Cerebellar nuclear complex (tissue), 1 donor: ENCODE measurements around the gene TIMM9.
"Not testable (repeated sequence)": the region's sequence is repeated elsewhere in the genome, so short reads cannot be mapped to it uniquely, and the experiment has no call there.

Source experiments
- DNase-seq, 2 experiments: peaks; one replicate each; lab custom pipeline; 2025; lab: John Stamatoyannopoulos, UW

Gene TIMM9

GRCh38 chr14:58427281-58428117 is at the start of gene TIMM9, which contains the start of gene KIAA0586:
TSS of gene TIMM9 (minus strand) at chr14:58427531. CDS start at chr14:58411945, 15,586 bp downstream.
TSS of gene KIAA0586 (plus strand) at chr14:58427719. CDS start at chr14:58428265, 546 bp downstream.
- peak; percentile 20 to 78 for DNase-seq

DNA sequence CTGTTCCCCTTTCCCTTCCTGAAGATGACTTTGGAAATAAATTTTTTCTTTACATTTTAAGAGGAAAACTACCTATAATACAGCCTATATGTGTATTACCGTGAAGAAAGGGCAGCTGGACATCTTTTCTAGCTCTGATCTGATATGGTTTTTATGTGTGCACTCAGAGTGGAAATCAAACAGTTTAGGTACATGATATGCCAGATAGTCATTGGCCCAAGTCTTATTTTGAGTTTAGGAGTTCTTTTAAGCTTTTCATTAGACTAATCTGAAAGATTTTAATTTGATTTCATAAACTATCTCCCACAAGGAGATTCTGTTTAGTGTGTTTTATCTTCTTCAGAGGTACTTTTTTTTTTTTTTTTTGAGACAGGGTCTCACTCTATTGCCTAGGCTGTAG is 49.0 kb upstream of the TIMM9 start:
- DNase-seq = no peak

DNA sequence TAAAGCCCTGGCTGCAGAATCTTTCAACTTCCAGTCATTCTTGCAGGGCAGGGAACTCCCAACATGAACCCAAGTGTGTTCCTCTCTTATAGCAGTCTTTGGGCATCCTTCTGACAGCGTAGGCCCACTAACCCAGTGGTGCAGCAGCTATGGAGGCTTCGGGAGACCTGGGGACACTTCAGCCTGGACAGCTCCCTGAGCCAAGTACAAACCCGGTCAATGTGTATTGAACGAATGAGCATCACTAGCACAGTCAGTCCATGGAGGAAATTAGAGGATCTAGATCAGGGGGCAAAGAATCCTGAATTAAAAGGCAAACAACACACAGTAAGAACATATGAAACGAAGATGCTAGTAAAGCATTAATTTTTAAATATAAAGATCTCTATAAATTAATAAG is 42.0 kb upstream of the TIMM9 start:
- no peak for DNase-seq

DNA sequence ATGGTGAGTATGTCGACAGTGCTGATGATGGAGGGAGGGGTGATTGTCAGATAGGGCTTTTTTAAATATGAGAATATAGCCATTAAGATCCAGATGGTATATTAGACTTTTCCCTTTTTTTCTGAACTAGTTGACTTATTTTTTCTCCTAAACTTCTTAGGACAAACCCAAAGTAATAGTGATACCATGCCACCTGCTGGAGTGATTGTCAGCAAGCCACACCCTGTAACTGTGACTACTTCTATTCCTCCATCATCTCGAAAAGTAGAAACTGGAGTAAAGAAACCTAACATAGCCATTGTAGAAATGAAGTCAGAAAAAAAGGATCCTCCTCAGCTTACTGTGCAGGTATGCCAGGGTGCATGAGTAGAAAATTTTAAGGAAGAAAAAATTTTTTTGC is 40.2 kb upstream of the TIMM9 start:
- no peak for DNase-seq

- DNase-seq = no peak
Measured at GRCh38 chr14:58466459-58466858, 39.1 kb upstream of the TIMM9 start.

- DNase-seq = no peak
Measured at GRCh38 chr14:58465421-58465820, 38.1 kb upstream of the TIMM9 start.

- DNase-seq = no peak
Measured at GRCh38 chr14:58464652-58465051, 37.3 kb upstream of the TIMM9 start.

- no peak for DNase-seq
Measured at GRCh38 chr14:58463147-58463546, 35.8 kb upstream of the TIMM9 start.

- DNase-seq = no peak
Measured at GRCh38 chr14:58460772-58461171, 33.4 kb upstream of the TIMM9 start.

DNA sequence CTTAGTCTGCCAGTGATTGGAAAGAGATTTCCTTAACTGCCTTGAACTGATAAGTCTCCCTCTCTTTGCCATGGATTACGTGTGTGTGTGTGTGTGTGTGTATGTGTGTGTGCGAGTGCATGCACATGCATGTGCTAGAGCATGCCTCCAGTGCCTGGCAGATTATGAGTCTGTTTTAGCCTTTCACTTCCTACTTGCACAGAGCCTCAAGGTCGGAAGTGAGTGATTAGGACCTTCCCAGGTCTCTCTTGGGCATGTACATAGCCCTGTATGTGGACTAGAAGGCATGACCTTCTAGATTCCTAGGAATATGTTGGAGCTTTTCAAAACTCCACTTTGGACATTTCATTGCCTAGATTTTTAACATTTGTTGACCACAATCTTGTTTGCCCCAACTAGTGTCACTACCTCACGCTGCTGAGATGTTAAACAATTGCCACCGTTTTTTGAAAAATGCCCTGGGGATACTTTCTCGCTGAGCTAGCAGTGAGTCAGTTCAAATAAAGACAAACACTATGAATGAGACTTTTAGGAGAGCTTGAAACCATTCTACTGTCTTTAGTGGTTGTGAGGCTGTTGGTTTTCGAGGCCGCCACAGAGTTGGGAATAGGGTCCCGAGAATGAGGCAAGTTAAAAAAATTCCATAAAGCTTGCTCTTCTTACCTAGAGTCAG is 28.4 kb upstream of the TIMM9 start:
- DNase-seq = no peak

DNA sequence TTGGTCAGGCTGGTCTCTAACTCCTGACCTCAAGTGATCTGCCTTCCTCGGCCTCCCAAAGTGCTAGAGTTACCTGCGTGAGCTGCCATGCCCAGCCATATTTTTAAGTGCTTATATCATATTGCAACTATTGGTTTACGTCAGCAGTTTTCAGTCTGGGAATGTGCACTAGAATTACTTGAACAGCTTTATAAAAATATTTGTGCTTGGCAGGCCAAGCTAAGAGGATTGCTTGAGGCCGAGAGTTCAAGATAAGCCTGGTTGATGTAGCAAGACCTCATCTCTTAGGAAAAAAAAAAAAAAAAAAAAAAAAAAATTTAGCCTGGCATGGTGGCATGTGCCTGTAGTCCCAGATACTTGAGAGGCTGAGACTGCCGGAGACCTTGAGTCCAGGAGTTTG is 17.3 kb upstream of the TIMM9 start:
- DNase-seq = no peak

DNA sequence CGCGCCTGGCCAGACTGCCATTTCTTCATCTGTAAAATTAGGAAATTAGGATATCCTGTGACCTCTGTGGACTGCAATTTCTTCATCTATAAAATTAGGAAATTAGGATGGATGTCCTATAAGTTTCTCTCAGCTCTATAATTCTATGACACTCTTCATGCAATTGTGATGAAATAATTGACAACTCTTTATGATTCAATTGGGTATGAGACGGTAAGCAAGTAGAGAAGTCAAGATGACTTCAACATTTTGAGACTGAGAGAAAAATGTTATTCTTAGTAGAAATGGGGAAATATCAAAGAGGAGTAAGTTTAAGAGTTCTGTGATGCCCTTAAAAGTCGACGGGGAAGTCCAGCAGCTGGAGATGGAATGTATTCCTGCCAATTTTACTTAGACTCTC is 12.1 kb upstream of the TIMM9 start:
- no peak for DNase-seq

GRCh38 chr14:58430156-58430555 is 2.8 kb upstream of the TIMM9 start:
- DNase-seq = no peak

DNA sequence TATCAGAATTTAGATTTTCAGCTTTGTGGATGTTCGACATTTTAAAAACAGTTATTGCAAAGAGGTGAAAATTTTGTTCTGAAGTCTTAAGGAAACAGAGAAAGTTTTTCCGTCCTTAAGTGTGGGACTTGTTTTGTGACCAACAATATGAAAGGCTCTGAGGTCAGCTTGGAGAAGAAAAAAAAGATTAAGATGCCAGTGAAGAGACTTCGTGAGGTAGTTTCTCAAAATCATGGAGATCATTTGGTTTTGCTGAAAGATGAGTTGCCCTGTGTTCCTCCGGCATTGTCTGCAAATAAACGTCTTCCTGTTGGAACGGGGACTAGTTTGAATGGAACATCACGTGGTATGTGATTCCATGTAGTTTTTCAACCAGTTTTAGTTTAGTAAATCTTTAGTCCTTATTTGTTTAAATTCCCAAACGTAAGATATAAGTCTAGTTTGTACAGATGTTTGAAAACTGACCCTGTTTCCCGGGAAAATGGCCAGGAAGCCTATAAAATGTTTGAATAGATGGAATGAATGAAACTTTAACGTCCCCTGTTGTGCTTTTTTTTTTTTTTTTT is 870 bp upstream of the TIMM9 start:
- peak in 1 of 2 experiments; percentile 1 for DNase-seq

- DNase-seq = peak in 1 of 2 experiments; percentile 32
Measured at GRCh38 chr14:58426670-58427280, 556 bp downstream of the TIMM9 start.

- DNase-seq = not testable (repeated sequence)
Measured at GRCh38 chr14:58416934-58417333, 10.4 kb downstream of the TIMM9 start.

DNA sequence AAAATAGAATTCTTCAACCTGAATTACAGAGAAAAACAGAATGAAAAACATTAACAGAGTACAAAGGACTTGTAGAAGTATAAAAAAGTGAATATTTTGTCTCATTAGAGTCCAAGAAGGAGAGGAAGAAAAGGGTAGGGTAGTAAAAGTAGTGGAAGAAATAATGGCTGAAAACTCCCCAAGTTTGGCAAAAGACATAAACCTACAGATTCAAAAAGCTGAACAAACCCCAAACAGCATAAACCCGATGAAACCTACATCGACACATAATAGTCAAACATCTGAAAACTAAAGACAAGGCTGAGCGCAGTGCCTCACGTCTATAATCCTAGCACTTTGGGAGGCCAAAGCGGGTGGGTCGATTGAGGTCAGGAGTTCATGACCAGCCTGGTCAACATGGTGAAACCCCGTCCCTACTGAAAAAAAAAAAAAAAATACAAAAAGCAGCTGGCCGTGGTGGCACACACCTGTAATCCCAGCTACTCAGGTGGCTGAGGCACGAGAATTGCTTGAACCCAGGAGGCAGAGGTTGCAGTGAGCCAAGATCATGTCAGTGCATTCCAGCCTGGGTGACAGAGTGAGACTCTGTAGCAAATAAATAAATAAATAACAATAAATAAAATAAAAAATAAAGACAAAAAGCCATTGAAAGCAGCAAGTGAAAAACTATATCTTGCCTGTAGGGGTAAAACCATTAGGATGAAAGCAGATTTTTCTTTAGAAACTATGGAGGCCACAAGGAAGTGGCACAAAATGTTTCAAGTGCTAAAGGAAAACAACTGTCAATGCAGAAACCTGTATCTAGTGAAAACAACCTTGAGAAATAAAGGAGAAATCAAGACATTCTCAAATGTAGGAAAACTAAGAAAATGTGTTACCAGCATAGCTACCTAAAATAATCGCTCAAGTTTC is 11.4 kb downstream of the TIMM9 start:
- DNase-seq = no peak

DNA sequence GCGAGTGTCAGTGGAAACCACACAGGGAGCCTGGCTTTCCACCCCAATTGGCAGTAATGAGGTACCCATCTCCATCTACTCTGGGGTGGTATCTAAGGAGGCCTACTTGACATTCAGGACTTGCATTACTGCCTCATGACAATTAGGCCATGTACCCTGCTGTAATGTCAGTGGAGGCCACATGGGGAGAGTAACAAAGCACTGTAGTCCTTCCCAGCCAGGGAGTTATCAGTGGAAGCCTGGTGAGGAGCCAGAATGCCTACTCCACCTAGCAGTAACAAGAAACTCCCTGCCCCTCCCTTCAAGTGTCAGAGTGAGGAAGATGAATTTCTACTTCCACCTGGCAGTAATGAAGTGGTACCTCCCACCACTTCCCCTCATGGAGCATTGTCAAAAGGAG is 12.5 kb downstream of the TIMM9 start:
- no peak for DNase-seq

DNA sequence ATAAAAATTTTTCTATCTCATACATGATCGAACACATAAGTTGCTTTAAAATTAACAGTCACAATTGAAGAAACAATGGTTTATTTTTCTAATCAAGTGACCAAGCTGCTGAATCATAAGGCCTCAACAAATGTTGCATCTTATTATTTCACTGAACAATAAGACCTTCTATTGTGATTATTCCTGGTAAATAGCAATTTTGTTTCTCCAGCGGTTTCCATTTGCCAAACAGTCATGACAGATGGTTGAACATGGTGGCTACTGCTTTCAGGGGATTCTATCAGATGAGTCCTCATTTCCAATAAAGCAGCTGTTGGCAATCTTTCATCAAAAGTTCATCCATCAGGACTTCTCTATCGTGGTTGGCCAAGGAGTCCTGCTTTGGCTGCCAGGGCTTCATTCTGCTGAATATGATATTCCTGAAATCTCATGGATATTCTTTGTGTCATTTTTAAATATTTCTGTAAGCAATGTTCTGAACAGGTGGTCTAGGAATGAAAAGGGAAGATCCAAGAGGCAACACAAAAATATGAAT is 18.6 kb downstream of the TIMM9 start:
- DNase-seq = no peak

DNA sequence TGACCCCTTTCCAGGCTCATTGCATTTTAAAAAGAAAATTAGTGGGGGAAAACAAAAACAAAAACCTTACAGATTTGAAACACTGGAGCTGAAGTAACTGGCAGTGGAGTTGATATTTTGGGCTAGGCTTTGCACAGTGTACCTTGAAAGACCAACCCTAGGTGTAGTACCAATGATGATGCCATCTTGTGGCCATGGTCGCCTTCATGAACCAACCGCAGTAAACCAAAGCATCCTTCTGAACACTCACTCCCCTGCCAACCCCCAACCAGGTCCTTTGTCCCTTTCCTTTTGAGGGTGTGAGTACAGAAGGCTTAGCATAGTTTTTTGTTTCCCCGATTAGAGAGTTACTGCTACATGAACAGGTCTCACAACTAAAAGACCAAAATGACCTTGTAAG is 25.7 kb downstream of the TIMM9 start:
- no peak for DNase-seq

- no peak for DNase-seq
Measured at GRCh38 chr14:58398895-58399294, 28.4 kb downstream of the TIMM9 start.
